Measurements from ENCODE around the gene PIK3CB. TPM values are rescaled to one million over a fixed set of nuclear protein-coding genes. Genes with fewer than 3 reads are reported as not detected.
"Not testable (repeated sequence)": the region's sequence is repeated elsewhere in the genome, so short reads cannot be mapped to it uniquely, and the experiment has no call there.

Gene PIK3CB
- total RNA-seq, 1 donor from 2014 or later: 14.4 TPM

- Mint-ChIP-seq H3K9me3 (no peaks in the 10 kb centered on the region), H3K4me3 (no peak overlapping the region), H3K27ac (ENCODE audit: unreplicated experiment) (peak overlapping the region; percentile 4)
Observed at GRCh38 chr3:138726946-138727730, 107.6 kb downstream of the PIK3CB start.

DNA sequence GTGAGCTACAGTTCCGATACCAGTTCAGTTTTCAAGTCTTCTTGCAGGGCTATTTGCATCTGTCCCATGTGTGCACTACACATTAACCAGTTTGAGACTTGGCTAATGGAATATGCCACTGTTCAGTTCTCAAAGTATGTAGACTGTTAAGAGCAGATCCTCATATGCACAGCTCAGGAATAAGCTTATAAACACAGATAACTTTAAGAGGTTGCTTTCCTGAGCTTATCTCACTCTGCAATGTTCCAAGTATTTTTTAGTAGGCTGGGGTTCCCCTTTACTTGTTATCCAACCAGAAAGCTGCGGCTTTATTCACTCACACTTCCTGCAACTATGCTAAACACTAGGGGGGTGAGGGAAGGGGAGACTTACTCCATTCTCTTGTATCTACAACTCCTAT lies 108.7 kb downstream of the PIK3CB start:
- H3K4me3 Mint-ChIP-seq; DNase-seq (ENCODE audit: low read depth, low spot score); H3K9me3 Mint-ChIP-seq; H3K27ac Mint-ChIP-seq (ENCODE audit: unreplicated experiment); H3K36me3 Mint-ChIP-seq (ENCODE audit: low read depth); H3K27me3 Mint-ChIP-seq (ENCODE audit: low read depth): not testable (repeated sequence)
- peaks cover 36% of the 10 kb centered on the region for H3K4me1 Mint-ChIP-seq

More at GRCh38 chr3:138726946-138727730, 107.6 kb downstream of the PIK3CB start:
- Mint-ChIP-seq H3K4me1 (peaks cover 36% of the 10 kb centered on the region), H3K27me3 (ENCODE audit: low read depth) (no peaks in the 10 kb centered on the region), H3K36me3 (ENCODE audit: low read depth) (peaks cover 4% of the 10 kb centered on the region)
- TF ChIP-seq, protein P1, sequence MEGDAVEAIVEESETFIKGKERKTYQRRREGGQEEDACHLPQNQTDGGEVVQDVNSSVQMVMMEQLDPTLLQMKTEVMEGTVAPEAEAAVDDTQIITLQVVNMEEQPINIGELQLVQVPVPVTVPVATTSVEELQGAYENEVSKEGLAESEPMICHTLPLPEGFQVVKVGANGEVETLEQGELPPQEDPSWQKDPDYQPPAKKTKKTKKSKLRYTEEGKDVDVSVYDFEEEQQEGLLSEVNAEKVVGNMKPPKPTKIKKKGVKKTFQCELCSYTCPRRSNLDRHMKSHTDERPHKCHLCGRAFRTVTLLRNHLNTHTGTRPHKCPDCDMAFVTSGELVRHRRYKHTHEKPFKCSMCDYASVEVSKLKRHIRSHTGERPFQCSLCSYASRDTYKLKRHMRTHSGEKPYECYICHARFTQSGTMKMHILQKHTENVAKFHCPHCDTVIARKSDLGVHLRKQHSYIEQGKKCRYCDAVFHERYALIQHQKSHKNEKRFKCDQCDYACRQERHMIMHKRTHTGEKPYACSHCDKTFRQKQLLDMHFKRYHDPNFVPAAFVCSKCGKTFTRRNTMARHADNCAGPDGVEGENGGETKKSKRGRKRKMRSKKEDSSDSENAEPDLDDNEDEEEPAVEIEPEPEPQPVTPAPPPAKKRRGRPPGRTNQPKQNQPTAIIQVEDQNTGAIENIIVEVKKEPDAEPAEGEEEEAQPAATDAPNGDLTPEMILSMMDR (conservative IDR thresholded peaks at IDR 0.05): no peak
- DNase-seq (ENCODE audit: low read depth, low spot score): no peak

- no peak for DNase-seq (ENCODE audit: low read depth, low spot score)
- Mint-ChIP-seq H3K27me3 (ENCODE audit: low read depth) (no peaks in the 10 kb centered on the region), H3K9me3 (no peaks in the 10 kb centered on the region), H3K27ac (ENCODE audit: unreplicated experiment) (no peak overlapping the region), H3K4me3 (no peak overlapping the region), H3K4me1 (peaks cover 36% of the 10 kb centered on the region), H3K36me3 (ENCODE audit: low read depth) (peaks cover 7% of the 10 kb centered on the region)
- TF ChIP-seq, protein P1 (conservative IDR thresholded peaks at IDR 0.05): no peak
Observed at GRCh38 chr3:138725116-138725515, 109.6 kb downstream of the PIK3CB start.

GRCh38 chr3:138724443-138724842 lies 110.3 kb downstream of the PIK3CB start:
- peaks cover 36% of the 10 kb centered on the region for H3K4me1 Mint-ChIP-seq
- H3K36me3 Mint-ChIP-seq (ENCODE audit: low read depth): peaks cover 9% of the 10 kb centered on the region
- no peaks in the 10 kb centered on the region for H3K27me3 Mint-ChIP-seq (ENCODE audit: low read depth)
- peak; percentile 10 for DNase-seq (ENCODE audit: low read depth, low spot score)
- no peak overlapping the region for H3K27ac Mint-ChIP-seq (ENCODE audit: unreplicated experiment)
- no peak overlapping the region for H3K4me3 Mint-ChIP-seq
- no peaks in the 10 kb centered on the region for H3K9me3 Mint-ChIP-seq
- TF ChIP-seq, protein P1 (conservative IDR thresholded peaks at IDR 0.05): no peak

- TF ChIP-seq, protein P1 (conservative IDR thresholded peaks at IDR 0.05): no peak
- DNase-seq (ENCODE audit: low read depth, low spot score): no peak
Observed at GRCh38 chr3:138718849-138719248, 115.9 kb downstream of the PIK3CB start.

GRCh38 chr3:138717348-138717747 lies 117.4 kb downstream of the PIK3CB start:
- TF ChIP-seq, protein P1 (conservative IDR thresholded peaks at IDR 0.05): no peak
- no peak for DNase-seq (ENCODE audit: low read depth, low spot score)
- H3K27ac Mint-ChIP-seq (ENCODE audit: unreplicated experiment): no peak overlapping the region

More at GRCh38 chr3:138718849-138719248, 115.9 kb downstream of the PIK3CB start:
- Mint-ChIP-seq H3K27me3 (ENCODE audit: low read depth) (no peaks in the 10 kb centered on the region), H3K4me3 (no peak overlapping the region), H3K36me3 (ENCODE audit: low read depth) (peaks cover 12% of the 10 kb centered on the region), H3K4me1 (peaks cover 4% of the 10 kb centered on the region), H3K27ac (ENCODE audit: unreplicated experiment) (no peak overlapping the region), H3K9me3 (no peaks in the 10 kb centered on the region)

More at GRCh38 chr3:138717348-138717747, 117.4 kb downstream of the PIK3CB start:
- Mint-ChIP-seq H3K27me3 (ENCODE audit: low read depth) (no peaks in the 10 kb centered on the region), H3K9me3 (no peaks in the 10 kb centered on the region), H3K4me1 (no peaks in the 10 kb centered on the region), H3K36me3 (ENCODE audit: low read depth) (peaks cover 15% of the 10 kb centered on the region), H3K4me3 (no peak overlapping the region)

Measured in neural crest cell (in vitro differentiated cells).